Stimulated activated CD4-positive, alpha-beta T cell treated with anti-CD3 and anti-CD28 coated beads, Interleukin-1b, Interleukin-23, amount 100 ng/mL, for 24 hours (primary cell): Measurements from ENCODE around the gene ARID3C.

Experiments
- DNase-seq, 4 experiments: peaks; one replicate each; pipeline ENCODE4 v3.0.0-alpha.2; 2020; ENCODE audit warnings: low read depth in 4 of 4, low spot score in 1 of 4

ARID3C gene

GRCh38 chr9:34629491-34629808 lies 584 bp upstream of the ARID3C start:
- DNase-seq = no peak

GRCh38 chr9:34627716-34628655 lies 880 bp downstream of the ARID3C start:
- no peak for DNase-seq

- no peak for DNase-seq
These were observed 3.7 kb downstream of the ARID3C start for GRCh38 chr9:34625186-34625486.

- no peak for DNase-seq
These were observed 4.2 kb downstream of the ARID3C start for GRCh38 chr9:34624475-34625185.

GRCh38 chr9:34623374-34624235 lies 5.3 kb downstream of the ARID3C start:
- DNase-seq = no peak

GRCh38 chr9:34620061-34620994 lies 8.5 kb downstream of the ARID3C start, which contains the start of gene DCTN3:
DCTN3 (minus strand) TSS chr9:34620495; CDS start chr9:34620464, 31 bp downstream.
- DNase-seq = peak; percentile 66 to 83 (median 80)

GRCh38 chr9:34615132-34615531 lies 13.7 kb downstream of the ARID3C start:
- DNase-seq = no peak

- DNase-seq = peak in 2 of 4 experiments; percentile 60 to 74
These were observed 16.0 kb downstream of the ARID3C start for GRCh38 chr9:34612788-34613390.

- DNase-seq = peak; percentile 52 to 81 (median 75)
These were observed 16.8 kb downstream of the ARID3C start, which contains the start of gene RPP25L for GRCh38 chr9:34611811-34612787. RPP25L (minus strand) TSS chr9:34612097; CDS start chr9:34611296, 801 bp downstream.

GRCh38 chr9:34611251-34611810 lies 17.5 kb downstream of the ARID3C start:
- DNase-seq = no peak

- no peak for DNase-seq
These were observed 18.2 kb downstream of the ARID3C start for GRCh38 chr9:34610434-34611206.

- DNase-seq = no peak
These were observed 21.5 kb downstream of the ARID3C start for GRCh38 chr9:34607331-34607730.

- DNase-seq = no peak
These were observed 22.0 kb downstream of the ARID3C start for GRCh38 chr9:34606905-34607304.

- no peak for DNase-seq
These were observed 22.7 kb downstream of the ARID3C start for GRCh38 chr9:34606190-34606589.

- peak; percentile 69 to 71 (median 70) for DNase-seq
These were observed 25.1 kb downstream of the ARID3C start for GRCh38 chr9:34603610-34604231.

GRCh38 chr9:34601937-34602573 lies 26.8 kb downstream of the ARID3C start:
- no peak for DNase-seq

- no peak for DNase-seq
These were observed 28.0 kb downstream of the ARID3C start for GRCh38 chr9:34600908-34601307.
